ENCODE measurements around the gene MAG. TPM values are rescaled to one million over a fixed set of nuclear protein-coding genes. Genes with fewer than 3 reads are reported as not detected.

The MAG gene
- total and polyA plus RNA-seq, 2 of the 13 experiments (the other 11 are each of a cell fraction or from before 2014, with no cell fraction given): 0.20 to 1.3 TPM

- no peak for TF ChIP-seq HINFP (CRISPR knock-in tag; IDR thresholded peaks at IDR 0.05; ENCODE audit: low read depth)
- TF ChIP-seq ZNF639 (CRISPR knock-in tag; conservative IDR thresholded peaks at IDR 0.05): no peak
- no peak for TF ChIP-seq ZFYVE20 (CRISPR knock-in tag; IDR thresholded peaks at IDR 0.05; ENCODE audit: borderline replicate concordance, low read depth)
- no peak for TF ChIP-seq GLMP (CRISPR knock-in tag; IDR thresholded peaks at IDR 0.05; ENCODE audit: borderline replicate concordance)
- peak; percentile 32 for TF ChIP-seq SKI (IDR thresholded peaks at IDR 0.05; ENCODE audit: partially characterized antibody)
- peak; percentile 8; the same call in 1 of the 2 replicates for TF ChIP-seq ZBTB2 (CRISPR knock-in tag; IDR thresholded peaks at IDR 0.05; ENCODE audit: low read depth)
- TF ChIP-seq FOXK1 (CRISPR knock-in tag; IDR thresholded peaks at IDR 0.05; ENCODE audit: borderline replicate concordance, low read depth): no peak
- no peak for TF ChIP-seq ZNF678 (CRISPR knock-in tag; IDR thresholded peaks at IDR 0.05)
- TF ChIP-seq IRX3 (CRISPR knock-in tag; IDR thresholded peaks at IDR 0.05; ENCODE audit: borderline replicate concordance, low read depth): no peak
- TF ChIP-seq MXD4 (CRISPR knock-in tag; IDR thresholded peaks at IDR 0.05): no peak
- 0 out of 4 replicates have a peak, but pooled peaks of 1 of the 2 experiments have one; percentile 8 for TF ChIP-seq POLR2A (IDR thresholded peaks at IDR 0.05; ENCODE audit: insufficient read depth in 1 of 2, low read depth in 2 of 2, low read length in 2 of 2)
- no peak for TF ChIP-seq FOSL1 (CRISPR knock-in tag; IDR thresholded peaks at IDR 0.05; ENCODE audit: borderline replicate concordance)
- no peak for TF ChIP-seq AKAP8 (CRISPR knock-in tag; IDR thresholded peaks at IDR 0.05)
- TF ChIP-seq ZFP36L1 (CRISPR knock-in tag; IDR thresholded peaks at IDR 0.05): no peak
- no peak for TF ChIP-seq ZNF567 (CRISPR knock-in tag; IDR thresholded peaks at IDR 0.05; ENCODE audit: borderline replicate concordance)
- no peak for TF ChIP-seq NFE2L1 (CRISPR knock-in tag; IDR thresholded peaks at IDR 0.05; ENCODE audit: borderline replicate concordance)
- TF ChIP-seq RBFOX2 (IDR thresholded peaks at IDR 0.05; ENCODE audit: low read depth, low read length): peak; percentile 79
- TF ChIP-seq ZNF607 (CRISPR knock-in tag; IDR thresholded peaks at IDR 0.05; ENCODE audit: borderline replicate concordance): no peak
- no peak for TF ChIP-seq ZNF574 (CRISPR knock-in tag; IDR thresholded peaks at IDR 0.05)
- TF ChIP-seq HNRNPK (IDR thresholded peaks at IDR 0.05; ENCODE audit: low read depth, low read length, poor library complexity, severe bottlenecking): peak; percentile 95
Observed at GRCh38 chr19:35268536-35269437, 23.2 kb upstream of the MAG start, which contains the start of gene USF2 (continued).
